ENCODE measurements around the gene RGSL1.

- TF ChIP-seq CTCF (IDR thresholded peaks at IDR 0.05): no peak
- TF ChIP-seq POLR2A (IDR thresholded peaks at IDR 0.05): no peak
- TF ChIP-seq POLR2AphosphoS5 (IDR thresholded peaks at IDR 0.05): no peak
These were observed 36.5 kb upstream of the RGSL1 start for GRCh38 chr1:182413486-182413885.
